ENCODE measurements around the gene LIPJ.

DNA sequence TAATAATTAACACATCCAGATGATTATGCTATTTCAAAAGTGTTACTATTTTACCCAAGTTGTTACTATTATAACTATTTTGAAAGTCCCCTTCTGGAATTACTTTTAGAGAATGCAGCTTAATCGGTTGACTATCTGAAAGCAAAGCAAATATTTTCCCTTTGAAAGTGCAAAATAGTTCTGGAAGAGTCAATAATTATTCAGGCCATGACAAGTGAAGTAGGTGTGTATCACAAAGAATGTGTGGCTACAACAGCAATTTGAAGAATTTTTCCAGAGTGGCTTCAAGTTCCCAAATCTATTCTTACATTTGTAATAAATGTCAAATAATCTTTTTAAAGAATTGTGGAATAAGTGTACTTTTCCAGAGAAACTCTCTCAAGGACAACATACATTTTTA lies 46.2 kb upstream of the LIPJ start:
- TF ChIP-seq, protein P1, sequence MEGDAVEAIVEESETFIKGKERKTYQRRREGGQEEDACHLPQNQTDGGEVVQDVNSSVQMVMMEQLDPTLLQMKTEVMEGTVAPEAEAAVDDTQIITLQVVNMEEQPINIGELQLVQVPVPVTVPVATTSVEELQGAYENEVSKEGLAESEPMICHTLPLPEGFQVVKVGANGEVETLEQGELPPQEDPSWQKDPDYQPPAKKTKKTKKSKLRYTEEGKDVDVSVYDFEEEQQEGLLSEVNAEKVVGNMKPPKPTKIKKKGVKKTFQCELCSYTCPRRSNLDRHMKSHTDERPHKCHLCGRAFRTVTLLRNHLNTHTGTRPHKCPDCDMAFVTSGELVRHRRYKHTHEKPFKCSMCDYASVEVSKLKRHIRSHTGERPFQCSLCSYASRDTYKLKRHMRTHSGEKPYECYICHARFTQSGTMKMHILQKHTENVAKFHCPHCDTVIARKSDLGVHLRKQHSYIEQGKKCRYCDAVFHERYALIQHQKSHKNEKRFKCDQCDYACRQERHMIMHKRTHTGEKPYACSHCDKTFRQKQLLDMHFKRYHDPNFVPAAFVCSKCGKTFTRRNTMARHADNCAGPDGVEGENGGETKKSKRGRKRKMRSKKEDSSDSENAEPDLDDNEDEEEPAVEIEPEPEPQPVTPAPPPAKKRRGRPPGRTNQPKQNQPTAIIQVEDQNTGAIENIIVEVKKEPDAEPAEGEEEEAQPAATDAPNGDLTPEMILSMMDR (conservative IDR thresholded peaks at IDR 0.05; ENCODE audit: low read length): no peak
- no peak for TF ChIP-seq EZH2phosphoT487 (IDR thresholded peaks at IDR 0.05; ENCODE audit: borderline replicate concordance, low read depth, low read length)

Data from OCI-LY7 (cell line).